ENCODE data around the gene CACNA1C.

DNA sequence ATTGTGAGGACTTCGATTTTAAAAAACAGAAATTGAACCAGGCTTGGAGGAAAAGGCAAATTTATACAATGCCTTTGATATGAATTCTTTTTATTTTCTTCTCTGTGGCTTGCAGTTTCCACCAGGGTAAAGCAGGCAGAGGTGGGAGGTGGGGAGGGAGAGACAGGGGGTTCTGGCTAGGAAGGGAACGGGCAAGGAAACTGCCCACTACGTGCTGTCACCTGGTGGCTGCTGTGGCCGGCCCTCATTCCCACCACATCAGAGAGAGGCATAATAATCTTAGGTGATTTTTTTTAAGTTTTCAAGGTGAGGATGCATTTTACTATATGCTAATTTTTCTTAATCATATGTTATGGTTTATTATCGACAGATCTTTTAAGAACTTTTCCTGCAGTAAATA lies 145.8 kb downstream of the CACNA1C start:
- TF ChIP-seq, protein P1, sequence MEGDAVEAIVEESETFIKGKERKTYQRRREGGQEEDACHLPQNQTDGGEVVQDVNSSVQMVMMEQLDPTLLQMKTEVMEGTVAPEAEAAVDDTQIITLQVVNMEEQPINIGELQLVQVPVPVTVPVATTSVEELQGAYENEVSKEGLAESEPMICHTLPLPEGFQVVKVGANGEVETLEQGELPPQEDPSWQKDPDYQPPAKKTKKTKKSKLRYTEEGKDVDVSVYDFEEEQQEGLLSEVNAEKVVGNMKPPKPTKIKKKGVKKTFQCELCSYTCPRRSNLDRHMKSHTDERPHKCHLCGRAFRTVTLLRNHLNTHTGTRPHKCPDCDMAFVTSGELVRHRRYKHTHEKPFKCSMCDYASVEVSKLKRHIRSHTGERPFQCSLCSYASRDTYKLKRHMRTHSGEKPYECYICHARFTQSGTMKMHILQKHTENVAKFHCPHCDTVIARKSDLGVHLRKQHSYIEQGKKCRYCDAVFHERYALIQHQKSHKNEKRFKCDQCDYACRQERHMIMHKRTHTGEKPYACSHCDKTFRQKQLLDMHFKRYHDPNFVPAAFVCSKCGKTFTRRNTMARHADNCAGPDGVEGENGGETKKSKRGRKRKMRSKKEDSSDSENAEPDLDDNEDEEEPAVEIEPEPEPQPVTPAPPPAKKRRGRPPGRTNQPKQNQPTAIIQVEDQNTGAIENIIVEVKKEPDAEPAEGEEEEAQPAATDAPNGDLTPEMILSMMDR (IDR thresholded peaks at IDR 0.05), result no peak
- TF ChIP-seq POLR2A (IDR thresholded peaks at IDR 0.05), result no peak
